Endothelial cell of umbilical vein (primary cell): Measurements from ENCODE around the gene TBPL1. TPM values are rescaled to one million over a fixed set of nuclear protein-coding genes. Genes with fewer than 3 reads are reported as not detected.

ENCODE experiments used
- BruUV-seq: library from RNA; stranded (reverse); fragments of 400-500 nt; replicated peaks from 2 replicates; lab custom pipeline; 2021; lab: Mats Ljungman, UMichigan
- CTCF ChIA-PET: fragments of 300-600, 350-600 bp; sonication (Branson Sonifier 250); formaldehyde crosslinking; loops from one replicate; lab custom pipeline; 2021; ENCODE audit warnings: antibody characterized with exemption, inconsistent platforms; lab: Charles Lee
- POLR2A ChIA-PET: fragments of 300-600, 350-600 bp; sonication (Branson Sonifier 250); formaldehyde crosslinking; loops from one replicate; lab custom pipeline; 2021; ENCODE audit warnings: antibody characterized with exemption, inconsistent platforms; lab: Charles Lee
- DNase-seq: peaks from one replicate; pipeline ENCODE4 v3.0.0-alpha.2; 2011; ENCODE audit warnings: low read depth, low spot score
- FAIRE-seq: peaks from 2 replicates; lab custom pipeline; 2011; peaks lifted over from hg19 to GRCh38; lab: Jason Lieb, UNC
- H2AFZ ChIP-seq: 2 replicates; pipeline ENCODE4 v1.6.0; 2012; ENCODE audit warnings: low read depth, low read length, control low read depth, inconsistent platforms
- H3K27ac ChIP-seq: 2 replicates; pipeline ENCODE4 v1.5.1; 2011; ENCODE audit warnings: low read depth, mild to moderate bottlenecking, control low read depth, low read length, moderate library complexity; ENCODE audit not compliant: insufficient read depth
- H3K27me3 ChIP-seq, 2 experiments: 2 replicates each; pipeline versions ENCODE4 v1.6.0 to v1.6.1; 2011; ENCODE audit warnings: low read length in 2 of 2, mixed read lengths in 1 of 2; ENCODE audit not compliant: control insufficient read depth in 2 of 2, insufficient read depth in 2 of 2
- H3K36me3 ChIP-seq, 2 experiments: 2 replicates in 1 of 2; 3 replicates in 1 of 2; pipeline ENCODE4 v1.5.1; 2011; ENCODE audit warnings: low read length in 2 of 2, mild to moderate bottlenecking in 1 of 2, moderate library complexity in 1 of 2; ENCODE audit not compliant: control insufficient read depth in 2 of 2, insufficient read depth in 2 of 2; ENCODE audit errors: extremely low read depth in 1 of 2
- H3K4me1 ChIP-seq: 3 replicates; pipeline ENCODE4 v1.5.1; 2011; ENCODE audit warnings: mild to moderate bottlenecking, low read length; ENCODE audit not compliant: control insufficient read depth, insufficient read depth; ENCODE audit errors: extremely low read depth
- H3K4me2 ChIP-seq: 2 replicates; pipeline ENCODE4 v1.6.1; 2011; ENCODE audit warnings: low read length, control low read depth, mixed read lengths; ENCODE audit not compliant: insufficient read depth
- H3K4me3 ChIP-seq, 3 experiments: fragments of 200-600 bp in 1 of 3; sonication (generic), shearing (Covaris generic) in 1 of 3; replicated peaks in 1 of 3; 2 replicates each; pipeline ENCODE4 v1.5.1; 2011 to 2016; ENCODE audit warnings: control low read depth in 3 of 3, low read length in 3 of 3, mild to moderate bottlenecking in 2 of 3, inconsistent platforms in 1 of 3, low read depth in 1 of 3, moderate library complexity in 1 of 3; ENCODE audit not compliant: insufficient read depth in 1 of 3
- H3K79me2 ChIP-seq: 2 replicates; pipeline ENCODE4 v1.6.0; 2012; ENCODE audit warnings: low read length, inconsistent platforms; ENCODE audit not compliant: control insufficient read depth, insufficient read depth
- H3K9ac ChIP-seq: replicated peaks from 2 replicates; pipeline ENCODE3; 2011; ENCODE audit warnings: low read length, control low read depth; ENCODE audit not compliant: insufficient read depth; ENCODE audit errors: extremely low read depth
- H3K9me1 ChIP-seq: replicated peaks from 3 replicates; pipeline ENCODE4 v1.6.0; 2011; ENCODE audit warnings: mild to moderate bottlenecking, low read length; ENCODE audit not compliant: control insufficient read depth, insufficient read depth; ENCODE audit errors: extremely low read depth
- H3K9me3 ChIP-seq: replicated peaks from 2 replicates; pipeline ENCODE4 v1.5.1; 2012; ENCODE audit warnings: low read length, inconsistent platforms; ENCODE audit not compliant: control insufficient read depth, insufficient read depth
- H4K20me1 ChIP-seq: replicated peaks from 2 replicates; pipeline ENCODE3; 2011; ENCODE audit warnings: mild to moderate bottlenecking, low read length; ENCODE audit not compliant: control insufficient read depth, insufficient read depth; ENCODE audit errors: extremely low read depth
- CTCF ChIP-seq, 2 donors: IDR thresholded peaks; 1 replicate in 1 of 2; 2 replicates in 1 of 2; pipeline ENCODE4 v1.5.1; 2011; ENCODE audit warnings: low read length in 2 of 2, mild to moderate bottlenecking in 2 of 2, moderate library complexity in 2 of 2, control low read depth in 1 of 2, inconsistent platforms in 1 of 2, low read depth in 1 of 2; ENCODE audit not compliant: insufficient read depth in 1 of 2; ENCODE audit errors: extremely low read depth in 1 of 2
- EZH2 ChIP-seq: IDR thresholded peaks from 2 replicates; pipeline ENCODE4 v1.6.1; 2012; ENCODE audit warnings: borderline replicate concordance, low read depth, mild to moderate bottlenecking, moderate library complexity, low read length, inconsistent platforms; ENCODE audit not compliant: severe bottlenecking
- FOS ChIP-seq: IDR thresholded peaks from 2 replicates; pipeline ENCODE4 v1.6.1; 2011; ENCODE audit warnings: mild to moderate bottlenecking, low read length, moderate library complexity, borderline replicate concordance; ENCODE audit not compliant: insufficient read depth
- GATA2 ChIP-seq: IDR thresholded peaks from 2 replicates; pipeline ENCODE4 v1.7.0; 2011; ENCODE audit warnings: low read depth, mild to moderate bottlenecking, moderate library complexity, mixed read lengths, low read length; ENCODE audit not compliant: insufficient read length, insufficient read depth
- JUN ChIP-seq: IDR thresholded peaks from 2 replicates; pipeline ENCODE4 v1.6.1; 2011; ENCODE audit warnings: borderline replicate concordance, low read depth; ENCODE audit not compliant: insufficient read length, insufficient read depth
- MYC ChIP-seq: IDR thresholded peaks from one replicate; pipeline ENCODE4 v1.6.1; 2011; ENCODE audit warnings: mild to moderate bottlenecking, low read depth, low read length
- POLR2A ChIP-seq: IDR thresholded peaks from 2 replicates; pipeline ENCODE4 v1.6.1; 2012; ENCODE audit warnings: low read depth, mild to moderate bottlenecking, control low read depth, low read length
- POLR2AphosphoS5 ChIP-seq: IDR thresholded peaks from 2 replicates; pipeline ENCODE4 v1.6.1; 2012; ENCODE audit warnings: low read depth, mild to moderate bottlenecking, control low read depth, low read length, moderate library complexity; ENCODE audit not compliant: insufficient read depth
- dilution Hi-C: fragments of 300-500 bp; cut with MboI; formaldehyde crosslinking; loops from one replicate; pipeline ENCODE4 v1.15.0; 2019; ENCODE audit warnings: low sequenced_read_pairs; ENCODE audit not compliant: extremely low pct_ligation_motif_present
- intact Hi-C: fragments of 100-400 bp; cut with micrococcal nuclease; formaldehyde crosslinking; loops from one replicate; pipeline ENCODE4 v1.10.0; 2022
- polyA plus RNA-seq, 4 experiments: library from polyadenylated mRNA; depleted of rRNA in 3 of 4; stranded (reverse) in 3 of 4; unstranded in 1 of 4; fragments of >200 nt; gene quantifications; 2 replicates each; pipeline versions ENCODE4 v1.2.1 to v1.2.3, GENCODE V29; 2011 to 2012; ENCODE audit warnings: missing spikeins in 1 of 4
- total RNA-seq: library from RNA; stranded (reverse); gene quantifications from 2 replicates; pipeline ENCODE4 v1.2.3, GENCODE V29; 2021
- TF ChIP-seq, protein P1 (sequence below): IDR thresholded peaks from 2 replicates; pipeline ENCODE4 v1.6.1; 2011; ENCODE audit not compliant: insufficient read depth, insufficient read length

Gene TBPL1
- total and polyA plus RNA-seq, 2 donors (not counting 3 experiments of a cell fraction or from before 2014, with no cell fraction given): 19.6 to 31.2 TPM

GRCh38 chr6:134020071-134020470 is 67.0 kb downstream of the TBPL1 start:
- Histone ChIP-seq H3K9me1 (no peaks in the 10 kb centered on the region), H3K4me1 (no peaks in the 10 kb centered on the region), H2AFZ (no peak overlapping the region), H3K79me2 (no peaks in the 10 kb centered on the region), H3K4me3 (no peak overlapping the region), H3K27ac (no peak overlapping the region), H3K9me3 (no peaks in the 10 kb centered on the region), H3K9ac (no peak overlapping the region), H3K27me3 (peaks cover 2 to 5% of the 10 kb centered on the region in 2 experiments), H3K4me2 (no peak overlapping the region), H4K20me1 (no peaks in the 10 kb centered on the region), H3K36me3 (no peaks in the 10 kb centered on the region)
- dilution Hi-C loops: no loop called here
- ChIA-PET CTCF (interaction anchor here (1.1 kb wide), 1 partner anchor 43 kb away, joined by 3 read pairs; no protein-coding TSS in a partner anchor), POLR2A (no interaction called here)
- DNase-seq (no peak), FAIRE-seq (no peak)
- TF ChIP-seq JUN: no peak
- no peak for TF ChIP-seq POLR2AphosphoS5
- no peak for TF ChIP-seq MYC
- no peak for TF ChIP-seq EZH2
- TF ChIP-seq FOS: no peak
- TF ChIP-seq POLR2A: no peak
- TF ChIP-seq CTCF (IDR thresholded peaks at IDR 0.05; ENCODE audit: extremely low read depth in 1 of 2, insufficient read depth in 1 of 2, low read depth in 1 of 2, low read length in 2 of 2): no peak
- TF ChIP-seq, protein P1, sequence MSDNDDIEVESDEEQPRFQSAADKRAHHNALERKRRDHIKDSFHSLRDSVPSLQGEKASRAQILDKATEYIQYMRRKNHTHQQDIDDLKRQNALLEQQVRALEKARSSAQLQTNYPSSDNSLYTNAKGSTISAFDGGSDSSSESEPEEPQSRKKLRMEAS: no peak
- TF ChIP-seq GATA2: no peak
- no TSS peak for BruUV-seq
- intact Hi-C loops: no loop called here
